ENCODE measurements around the gene SPCS1.

SPCS1 gene

GRCh38 chr3:52733256-52733891 lies 27.5 kb downstream of the SPCS1 start:
- no peak for DNase-seq (ENCODE audit: low read depth)

DNA sequence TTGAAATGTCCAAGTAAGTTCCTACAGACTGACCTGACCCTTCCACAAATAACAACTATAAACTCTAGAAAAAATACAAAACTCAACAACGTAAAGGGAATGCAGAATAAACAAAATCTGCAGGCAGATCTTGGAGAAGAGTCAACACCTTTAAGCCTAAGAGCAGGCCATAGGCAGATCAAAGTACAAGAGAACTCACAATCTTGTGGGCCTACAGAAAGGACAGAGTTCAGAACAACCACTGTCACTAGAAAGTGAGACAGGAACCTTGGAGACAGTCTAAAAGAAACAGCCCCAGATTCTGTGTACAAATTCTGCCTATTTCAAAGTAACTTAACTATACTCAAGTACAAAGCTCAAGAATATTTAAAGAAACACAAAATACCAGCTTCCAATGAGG lies 33.8 kb downstream of the SPCS1 start:
- no peak for DNase-seq (ENCODE audit: low read depth)

- DNase-seq (ENCODE audit: low read depth): no peak
Observed at GRCh38 chr3:52742418-52743041, 36.6 kb downstream of the SPCS1 start.

GRCh38 chr3:52743152-52743551 lies 37.2 kb downstream of the SPCS1 start:
- no peak for DNase-seq (ENCODE audit: low read depth)

DNA sequence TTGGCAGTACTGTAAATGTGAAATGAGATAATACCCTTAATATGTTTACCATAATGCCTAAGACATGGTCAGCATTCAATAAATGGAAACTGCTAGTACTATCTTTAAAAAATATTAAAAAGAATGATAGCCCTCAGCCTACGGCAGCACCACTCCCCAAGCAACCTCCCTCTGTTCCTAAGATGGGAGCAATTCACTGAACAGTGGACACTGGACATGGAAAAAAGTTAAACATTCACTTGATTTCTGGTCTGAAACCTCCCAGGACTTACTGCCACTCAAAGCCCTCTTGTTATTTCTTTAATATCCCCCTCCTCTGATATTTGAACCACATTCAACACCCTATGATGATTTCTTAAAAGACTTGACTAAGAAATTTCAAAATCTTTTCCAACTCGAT lies 37.8 kb downstream of the SPCS1 start:
- DNase-seq (ENCODE audit: low read depth): no peak

- no peak for DNase-seq (ENCODE audit: low read depth)
Observed at GRCh38 chr3:52752045-52752660, 46.2 kb downstream of the SPCS1 start.

DNA sequence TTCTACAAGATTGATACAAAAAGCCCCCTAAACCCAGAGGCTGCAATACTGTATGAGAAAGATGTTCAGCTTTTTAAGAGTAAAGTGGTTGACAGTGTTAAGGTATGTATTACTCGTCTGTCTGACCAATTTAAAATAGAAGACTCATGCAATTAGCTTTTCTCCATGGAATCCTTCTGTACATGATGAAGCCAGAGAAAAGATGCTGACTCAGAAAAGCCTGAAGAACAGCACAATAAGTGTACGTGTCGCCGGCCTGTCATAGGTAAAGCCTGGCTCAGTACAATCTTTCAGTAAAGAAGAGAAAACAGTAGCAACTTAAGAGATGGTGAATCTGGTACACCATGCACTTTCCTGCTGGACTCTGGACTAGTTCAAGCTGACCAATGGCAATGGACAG lies 48.5 kb downstream of the SPCS1 start:
- DNase-seq (ENCODE audit: low read depth): no peak

DNA sequence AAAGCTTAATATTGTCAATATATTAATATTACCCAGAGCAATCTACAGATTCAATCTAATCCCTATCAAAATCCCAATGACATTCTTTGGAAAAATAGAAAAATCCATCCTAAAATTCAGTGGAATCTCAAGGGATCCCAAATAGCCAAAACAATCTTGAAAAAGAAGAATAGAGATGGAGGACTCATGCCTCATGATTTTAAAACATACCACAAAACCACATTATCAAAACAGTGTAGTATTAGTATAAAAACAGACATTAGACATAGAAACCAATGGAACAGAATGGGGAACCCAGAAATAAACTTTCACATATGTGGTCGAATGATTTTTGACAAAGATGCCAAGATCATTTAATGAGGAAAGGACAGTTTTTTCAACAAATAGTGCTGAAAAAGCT lies 50.2 kb downstream of the SPCS1 start:
- DNase-seq (ENCODE audit: low read depth): no peak

Measured in stimulated activated CD8-positive, alpha-beta memory T cell treated with anti-CD3 and anti-CD28 coated beads, Interleukin-4, amount 100 ng/mL, for 24 hours (primary cell).